K562 (cell line): ENCODE data around the gene IQGAP3. TPM values are rescaled to one million over a fixed set of nuclear protein-coding genes. Genes with fewer than 3 reads are reported as not detected.

ENCODE experiments used
- CREB3 ChIP-seq: fragments of 450-650 bp; conservative IDR thresholded peaks from 2 replicates; pipeline ENCODE4 v1.6.1; 2016; ENCODE audit warnings: missing genetic modification characterization, low read depth, mild to moderate bottlenecking, missing compliant biosample characterization, moderate library complexity
- ELF2 ChIP-seq: fragments of 250-450 bp; sonication (Bioruptor Pico); IDR thresholded peaks from 2 replicates; pipeline ENCODE4 v1.5.0; 2021; ENCODE audit warnings: mild to moderate bottlenecking
- HMGN3 ChIP-seq: IDR thresholded peaks from 2 replicates; pipeline ENCODE4 v1.6.1; 2011; ENCODE audit warnings: borderline replicate concordance, low read depth, mild to moderate bottlenecking, mixed read lengths, low read length; ENCODE audit not compliant: insufficient read length; ENCODE audit errors: extremely low read depth
- MGA ChIP-seq: fragments of 450-650 bp; IDR thresholded peaks from 2 replicates; pipeline ENCODE4 v1.6.1; 2016; ENCODE audit warnings: mild to moderate bottlenecking, moderate library complexity
- NFXL1 ChIP-seq: fragments of 450-650 bp; formaldehyde crosslinking; IDR thresholded peaks from 2 replicates; pipeline ENCODE4 v1.4.0; 2021; ENCODE audit warnings: mild to moderate bottlenecking
- NFYB ChIP-seq: IDR thresholded peaks from 2 replicates; pipeline ENCODE4 v1.6.1; 2011; ENCODE audit warnings: mild to moderate bottlenecking, moderate library complexity; ENCODE audit not compliant: insufficient read length; ENCODE audit errors: extremely low read depth
- PRDM10 ChIP-seq: fragments of 450-650 bp; IDR thresholded peaks from 2 replicates; pipeline ENCODE4 v1.6.1; 2018; ENCODE audit not compliant: partially characterized antibody
- PTBP1 ChIP-seq: fragments of 200-400 bp; formaldehyde crosslinking; IDR thresholded peaks from 2 replicates; pipeline ENCODE4 v1.6.1; 2017; ENCODE audit warnings: low read depth, low read length
- polyA plus RNA-seq, 8 experiments: library from polyadenylated mRNA; depleted of rRNA in 4 of 8; stranded (reverse) in 5 of 8; unstranded in 3 of 8; fragments of >200 nt; fragmentation: Nextera tagmentation in 2 of 8; fragmentation: Illumina TruSeq in 1 of 8; extraction: Ambion mirVana in 2 of 8; extraction: Trizol in 1 of 8; gene quantifications; 2 replicates each; pipeline versions ENCODE4 v1.2.1 to v1.2.3, GENCODE V29; 2011 to 2014; ENCODE audit warnings: inconsistent platforms in 1 of 8, missing spikeins in 1 of 8
- total RNA-seq, 7 experiments: library from RNA; depleted of rRNA in 6 of 7; stranded (reverse); fragments of >200 nt in 6 of 7; fragmentation: Illumina TruSeq in 2 of 7; extraction: Trizol in 2 of 7; gene quantifications; 2 replicates each; pipeline versions ENCODE4 v1.2.1 to v1.2.3, GENCODE V29; 2011 to 2021; ENCODE audit warnings: low replicate concordance in 1 of 7

IQGAP3 gene
- total and polyA plus RNA-seq, 9 of the 15 experiments (the other 6 are each of a cell fraction or from before 2014, with no cell fraction given): 1.4 to 16.6 (median 11.9) TPM

- TF ChIP-seq PRDM10 (peak; percentile 63), MGA (peak; percentile 98), NFYB (peak; percentile 86), CREB3 (no peak), NFXL1 (CRISPR knock-in tag) (no peak), HMGN3 (peak; percentile 55), PTBP1 (no peak), ELF2 (peak; percentile 32; the same call in 1 of the 2 replicates)
These were observed 71.4 kb downstream of the IQGAP3 start (continued) for GRCh38 chr1:156500793-156501506.
